Measurements from ENCODE around the gene FGB.

- TF ChIP-seq CTCF (IDR thresholded peaks at IDR 0.05) (no peak), POLR2AphosphoS5 (IDR thresholded peaks at IDR 0.05) (no peak), POLR2A (IDR thresholded peaks at IDR 0.05) (no peak)
Observed at GRCh38 chr4:154574311-154574710, 11.5 kb downstream of the FGB start.

All from stomach (tissue), 4 donors.